Measurements from ENCODE around the gene SLC25A12.

- TF ChIP-seq POLR2A (IDR thresholded peaks at IDR 0.05) (no peak), CTCF (IDR thresholded peaks at IDR 0.05) (no peak), EP300 (IDR thresholded peaks at IDR 0.05; ENCODE audit: low read depth) (no peak)
These were observed 115.5 kb downstream of the SLC25A12 start for GRCh38 chr2:171778515-171778914.
